ENCODE results near the gene SLC9A3.

Gene SLC9A3

DNA sequence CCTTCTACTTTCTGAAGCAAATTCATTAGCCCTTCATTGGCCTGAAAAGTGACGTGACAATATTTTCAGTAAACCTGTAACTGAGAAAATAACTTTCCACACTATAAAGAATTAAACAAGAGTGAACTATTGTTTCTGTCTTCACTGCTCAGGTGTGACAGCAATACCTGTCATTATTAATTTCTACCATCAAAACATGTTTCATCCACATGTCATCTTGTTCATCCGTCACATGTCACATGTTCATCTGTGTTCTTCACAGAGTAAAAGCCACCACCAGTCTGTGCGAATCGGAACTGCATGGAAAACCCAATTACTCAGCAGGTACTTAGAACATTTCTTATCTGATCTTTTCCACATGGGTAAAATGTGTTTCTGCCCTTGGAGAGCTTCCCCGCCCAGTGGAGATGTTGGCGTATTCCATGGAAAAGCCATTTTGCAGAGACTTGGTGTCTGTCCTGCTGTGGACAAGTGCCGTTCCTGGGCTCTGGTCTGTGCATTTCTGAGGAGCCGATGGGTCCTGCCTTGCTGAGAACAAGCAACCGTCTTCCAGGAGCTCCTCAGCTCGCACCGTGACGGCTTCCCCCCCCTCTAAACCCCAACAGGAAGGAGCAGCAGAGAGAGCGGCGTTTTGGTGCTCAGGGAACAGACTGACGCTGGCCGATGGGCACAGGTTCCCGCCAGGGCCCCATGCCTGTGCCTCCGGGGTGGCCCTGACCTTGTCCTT is 91.9 kb downstream of the SLC9A3 start:
- no peak for DNase-seq (ENCODE audit: low read depth in 1 of 2, low spot score in 1 of 2)

DNA sequence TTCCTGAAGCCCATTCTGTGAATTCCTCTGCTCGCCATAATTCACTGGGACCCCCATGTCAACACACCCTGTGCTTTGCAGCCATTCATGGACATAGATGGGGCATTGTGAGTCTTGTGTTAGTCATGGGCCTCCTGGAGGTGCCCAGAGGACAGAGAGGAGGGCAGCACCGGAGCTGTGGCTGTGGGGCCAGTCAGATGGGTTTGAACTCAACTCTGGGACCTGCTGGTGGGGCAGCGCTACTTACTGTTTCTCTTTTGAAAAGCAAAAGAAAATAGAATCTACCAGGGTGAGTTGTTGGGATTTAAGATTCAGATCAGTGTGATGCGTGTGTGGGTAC is 92.6 kb downstream of the SLC9A3 start:
- DNase-seq (ENCODE audit: low read depth in 1 of 2, low spot score in 1 of 2): no peak

DNA sequence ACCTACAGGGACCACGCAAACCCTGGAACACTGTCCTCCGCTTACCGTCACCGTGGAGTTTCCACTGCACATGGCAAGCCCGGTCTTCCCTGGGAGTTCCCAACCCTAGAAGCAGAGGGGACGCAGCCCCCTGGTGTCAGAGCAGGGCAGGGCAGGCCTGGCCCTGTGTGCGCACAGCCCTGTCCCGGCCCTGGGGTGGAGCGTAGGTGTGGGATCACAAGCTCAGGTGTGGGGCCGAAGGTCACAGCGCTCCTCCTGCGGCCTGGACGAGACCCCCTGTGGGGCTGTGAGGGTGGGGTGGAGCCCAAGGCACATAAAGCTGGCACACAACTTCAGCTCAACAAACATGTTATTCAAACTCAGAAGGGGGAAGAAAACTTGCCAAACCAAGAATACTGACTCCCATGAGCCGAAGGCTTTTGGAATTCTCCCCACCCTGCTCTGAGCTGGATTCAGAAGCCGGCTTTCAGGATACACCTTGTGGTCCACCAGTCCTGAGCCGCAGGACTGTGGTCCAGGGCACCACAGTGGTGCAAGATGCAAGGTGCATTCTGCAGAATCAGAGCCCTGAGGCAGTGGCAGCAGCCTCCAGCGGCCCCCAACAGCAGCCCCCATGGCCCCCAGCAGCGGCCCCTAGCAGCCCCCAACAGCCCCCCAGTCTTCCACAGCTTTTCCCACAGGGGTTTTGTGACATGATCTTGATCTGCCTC is 93.1 kb downstream of the SLC9A3 start:
- DNase-seq (ENCODE audit: low read depth in 1 of 2, low spot score in 1 of 2): no peak

DNA sequence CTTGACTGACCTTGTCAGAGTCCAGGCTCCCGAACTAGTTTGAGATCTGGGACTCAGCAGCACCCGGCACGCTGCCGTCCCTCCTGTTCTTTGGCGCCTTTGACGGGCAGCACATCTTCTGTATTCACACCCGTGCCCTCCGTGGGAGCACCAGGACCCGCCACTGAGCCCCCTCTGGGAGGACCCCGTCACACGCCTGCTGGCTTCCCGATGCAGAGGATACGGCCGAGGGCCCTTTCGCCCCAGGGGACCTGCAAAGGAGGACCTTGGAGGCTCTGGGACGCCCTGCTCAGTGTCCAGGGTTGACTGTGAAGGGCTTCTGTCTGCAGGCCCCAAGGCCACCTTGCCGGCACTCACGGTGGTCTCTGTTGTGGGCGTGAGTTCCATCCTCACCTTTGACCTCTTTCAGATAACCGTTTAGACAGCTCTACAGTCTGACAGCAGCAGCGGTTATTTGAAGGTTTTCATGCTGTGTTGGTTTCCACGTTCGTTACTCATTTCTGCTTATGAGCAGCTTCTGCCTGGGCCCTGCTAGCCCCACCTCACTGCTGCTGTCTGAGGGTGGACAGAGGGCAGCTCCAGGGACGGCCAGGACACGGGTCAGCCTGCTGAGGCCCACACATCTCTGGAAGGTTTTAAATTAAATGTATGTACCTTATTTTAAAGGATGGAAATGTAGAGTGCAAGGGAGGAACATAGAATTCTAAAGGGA is 93.9 kb downstream of the SLC9A3 start:
- DNase-seq (ENCODE audit: low read depth in 1 of 2, low spot score in 1 of 2): no peak

DNA sequence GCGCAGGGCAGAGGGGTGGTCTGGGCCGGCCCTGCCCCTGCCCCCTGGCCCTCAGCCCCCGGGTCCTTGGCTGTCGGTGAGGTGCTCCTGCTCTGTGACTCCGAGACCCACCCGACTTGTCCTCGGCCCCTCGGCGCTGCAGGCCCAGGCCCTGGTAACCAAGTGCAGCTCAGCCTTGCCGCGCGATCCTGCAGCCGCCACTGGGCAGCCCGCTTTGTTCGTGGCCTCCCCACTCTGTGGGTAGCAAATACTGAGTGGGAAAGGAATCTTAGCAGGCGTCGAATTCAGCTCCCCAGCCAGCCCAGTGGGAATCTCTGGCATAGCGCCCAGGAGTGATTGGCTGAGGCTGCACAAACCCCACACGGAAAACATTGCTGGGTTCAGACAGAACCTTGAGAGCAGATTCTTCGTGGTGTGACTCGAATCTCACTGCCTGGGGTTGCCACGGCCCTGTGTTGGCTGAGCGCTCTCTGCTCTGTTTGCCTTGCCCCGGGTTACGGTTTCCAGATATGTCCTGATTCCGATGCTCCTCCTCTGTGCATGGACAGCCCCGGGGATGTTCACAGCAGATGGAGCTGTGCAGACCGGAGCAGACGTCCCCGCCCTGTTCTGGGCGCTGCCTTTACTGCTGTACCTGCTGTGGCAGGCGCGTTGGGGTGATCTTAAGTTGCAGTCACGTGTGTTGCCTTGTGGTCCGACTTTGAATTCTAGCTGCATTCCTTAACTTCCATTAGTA is 94.6 kb downstream of the SLC9A3 start:
- no peak for DNase-seq (ENCODE audit: low read depth in 1 of 2, low spot score in 1 of 2)

DNA sequence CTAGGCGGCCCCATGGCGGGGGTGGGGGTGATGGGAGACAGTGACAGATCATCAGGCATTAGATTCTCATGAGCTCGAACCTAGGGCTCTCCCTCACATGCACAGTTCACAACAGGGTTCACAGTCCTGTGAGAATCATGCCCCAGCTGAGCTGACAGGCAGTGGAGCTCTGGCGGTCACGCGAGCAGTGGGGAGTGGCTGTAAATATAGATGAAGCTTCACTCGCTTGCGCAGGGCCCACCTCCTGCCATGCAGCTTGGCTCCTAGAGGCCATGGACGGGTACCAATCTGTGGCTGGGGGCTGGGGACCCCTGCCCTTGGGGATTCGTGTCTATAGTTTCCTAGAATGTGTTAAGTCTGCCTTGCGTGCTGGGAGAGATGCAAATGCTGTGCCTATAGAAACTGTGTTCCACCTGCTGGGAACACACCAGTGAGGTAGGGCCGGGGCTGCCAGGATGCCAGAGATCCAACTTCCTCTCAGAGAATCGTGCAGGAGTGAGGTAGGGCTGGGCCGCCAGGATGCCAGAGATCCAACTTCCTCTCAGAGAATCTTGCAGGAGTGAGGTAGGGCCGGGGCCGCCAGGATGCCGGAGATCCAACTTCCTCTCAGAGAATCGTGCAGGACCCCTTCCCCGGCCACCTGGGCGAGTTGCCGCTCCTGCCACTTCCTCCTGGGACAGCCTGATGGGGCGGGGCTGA is 95.3 kb downstream of the SLC9A3 start:
- no peak for DNase-seq (ENCODE audit: low read depth in 1 of 2, low spot score in 1 of 2)

DNA sequence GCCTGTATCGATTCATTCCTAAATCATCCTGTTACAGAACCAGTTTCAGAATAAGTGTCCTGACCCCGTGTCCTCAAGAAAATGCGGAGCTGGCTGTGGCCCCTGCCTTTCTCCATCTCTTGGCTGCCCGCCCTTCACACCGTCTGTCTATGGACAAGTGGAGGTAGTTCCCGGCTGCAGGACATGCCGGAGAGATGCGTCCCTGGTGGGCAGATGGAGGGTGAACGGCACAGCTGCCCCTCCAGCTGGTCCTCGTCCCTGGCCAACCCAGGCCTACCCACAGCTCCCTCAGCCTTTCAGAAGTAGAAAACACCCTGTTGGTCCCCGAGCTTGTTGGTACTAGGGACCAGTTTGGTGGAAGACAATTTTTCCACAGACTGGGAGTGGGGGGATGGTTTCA is 96.0 kb downstream of the SLC9A3 start:
- no peak for DNase-seq (ENCODE audit: low read depth in 1 of 2, low spot score in 1 of 2)

DNA sequence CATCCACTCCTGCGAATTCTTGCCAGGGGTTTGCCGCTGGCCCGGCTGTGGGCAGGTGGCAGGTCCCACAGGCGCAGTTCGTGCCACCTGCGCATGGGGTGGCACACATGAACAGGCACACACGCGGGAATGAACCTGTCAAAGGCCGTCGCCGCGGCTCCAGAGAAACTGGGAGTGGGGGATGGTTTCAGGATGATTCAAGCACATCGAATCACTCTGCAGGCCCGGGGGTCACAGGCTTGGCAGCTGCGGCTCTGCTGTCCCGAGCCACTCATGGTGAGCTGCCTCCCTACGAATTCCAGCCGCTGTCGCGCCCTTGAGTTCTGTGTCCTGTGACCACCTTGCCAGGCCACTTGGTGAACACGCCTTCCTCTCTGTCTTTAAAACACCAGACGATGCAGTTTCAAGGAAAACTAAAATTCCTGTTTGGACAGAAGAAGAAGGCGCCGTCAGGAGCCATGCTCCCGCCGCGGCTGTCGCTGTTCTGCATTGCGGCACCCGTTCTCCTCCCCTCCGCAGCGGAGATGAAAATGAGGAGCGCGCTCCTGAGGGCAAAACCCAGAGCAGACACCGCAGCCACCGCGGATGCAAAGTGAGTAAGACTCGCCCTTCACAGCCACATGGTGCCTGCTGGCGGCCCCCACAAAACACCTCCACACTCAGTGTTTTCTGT is 96.7 kb downstream of the SLC9A3 start:
- DNase-seq (ENCODE audit: low read depth in 1 of 2, low spot score in 1 of 2): no peak

DNA sequence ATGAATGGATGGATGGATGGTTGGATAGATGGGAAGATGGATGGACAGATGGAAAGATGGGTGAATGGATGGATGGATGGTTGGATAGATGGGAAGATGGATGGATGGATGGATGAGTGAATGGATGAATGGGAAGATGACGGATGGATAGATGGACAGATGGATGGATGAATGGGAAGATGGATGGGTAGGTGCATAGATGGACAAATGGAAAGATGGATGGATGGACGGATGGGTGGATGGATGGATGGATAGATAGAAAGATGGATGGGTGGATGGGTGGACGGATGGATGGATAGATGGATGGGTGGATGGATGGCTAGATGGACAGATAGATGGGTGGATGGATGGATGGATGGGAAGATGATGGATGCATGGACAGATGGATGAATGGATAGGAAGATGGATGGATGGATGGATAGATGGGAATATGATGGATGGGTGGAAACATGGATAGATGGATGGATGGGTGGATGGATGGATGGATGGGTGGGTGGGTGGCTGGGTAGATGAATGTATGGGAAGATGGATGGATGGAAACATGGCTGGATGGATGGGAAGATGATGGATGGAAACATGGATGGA is 97.8 kb downstream of the SLC9A3 start:
- DNase-seq (ENCODE audit: low read depth in 1 of 2, low spot score in 1 of 2): no peak

DNA sequence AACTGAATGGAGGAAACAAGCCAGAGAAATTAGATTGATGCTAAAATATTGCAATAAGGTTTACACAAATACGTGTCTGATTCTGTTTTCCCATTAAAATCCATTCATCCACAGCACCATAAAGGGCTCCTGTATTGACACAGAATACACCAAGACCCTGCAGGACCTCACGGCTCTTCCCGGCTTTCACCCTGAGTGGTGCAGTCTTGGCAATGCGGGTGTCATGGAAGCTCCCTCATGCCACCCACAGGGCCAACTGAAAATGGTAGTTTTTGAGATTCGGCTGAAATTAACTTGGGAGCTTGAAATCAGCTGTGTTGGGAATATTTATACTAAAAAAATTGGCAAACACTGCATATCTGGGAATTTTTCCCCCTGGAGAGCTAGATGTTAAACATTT is 98.5 kb downstream of the SLC9A3 start:
- DNase-seq (ENCODE audit: low read depth in 1 of 2, low spot score in 1 of 2): no peak

DNA sequence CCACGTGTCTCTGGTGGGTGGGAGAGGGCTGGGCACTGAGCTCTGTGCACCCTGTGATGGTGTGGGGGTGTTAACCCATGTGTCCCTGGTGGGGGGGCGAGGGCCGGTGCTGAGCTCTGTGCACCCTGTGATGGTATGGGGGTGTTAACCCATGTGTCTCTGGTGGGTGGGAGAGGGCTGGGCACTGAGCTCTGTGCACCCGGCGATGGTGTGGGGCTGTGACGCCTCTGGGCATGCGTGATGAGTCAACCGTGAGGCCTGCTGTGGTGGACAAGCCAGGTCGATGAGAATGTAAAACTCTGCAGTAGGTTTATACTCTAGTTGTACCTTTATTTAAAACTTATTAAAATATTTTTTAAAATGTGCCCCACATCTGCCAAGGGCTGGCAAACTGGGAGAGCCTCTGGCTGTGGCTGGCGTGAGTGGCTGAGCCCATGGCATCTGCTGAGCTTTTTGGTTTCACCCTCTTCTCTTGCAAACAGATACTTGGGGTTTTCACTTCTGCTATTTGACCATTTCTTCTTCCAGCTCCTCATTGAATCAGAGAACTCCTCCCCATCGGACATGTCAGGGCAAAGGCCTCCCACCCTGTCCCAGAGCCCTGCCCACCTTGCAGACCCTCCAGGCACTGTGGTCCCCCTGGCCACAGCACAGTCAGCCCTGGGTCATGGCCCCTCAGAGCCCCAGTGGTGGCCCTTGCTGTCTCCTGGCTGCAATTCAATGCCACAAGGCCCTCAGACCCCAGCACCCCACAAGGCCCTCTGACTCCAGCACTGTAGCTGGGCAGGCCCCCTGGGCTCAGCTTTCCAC is 99.7 kb downstream of the SLC9A3 start:
- no peak for DNase-seq (ENCODE audit: low read depth in 1 of 2, low spot score in 1 of 2)

DNA sequence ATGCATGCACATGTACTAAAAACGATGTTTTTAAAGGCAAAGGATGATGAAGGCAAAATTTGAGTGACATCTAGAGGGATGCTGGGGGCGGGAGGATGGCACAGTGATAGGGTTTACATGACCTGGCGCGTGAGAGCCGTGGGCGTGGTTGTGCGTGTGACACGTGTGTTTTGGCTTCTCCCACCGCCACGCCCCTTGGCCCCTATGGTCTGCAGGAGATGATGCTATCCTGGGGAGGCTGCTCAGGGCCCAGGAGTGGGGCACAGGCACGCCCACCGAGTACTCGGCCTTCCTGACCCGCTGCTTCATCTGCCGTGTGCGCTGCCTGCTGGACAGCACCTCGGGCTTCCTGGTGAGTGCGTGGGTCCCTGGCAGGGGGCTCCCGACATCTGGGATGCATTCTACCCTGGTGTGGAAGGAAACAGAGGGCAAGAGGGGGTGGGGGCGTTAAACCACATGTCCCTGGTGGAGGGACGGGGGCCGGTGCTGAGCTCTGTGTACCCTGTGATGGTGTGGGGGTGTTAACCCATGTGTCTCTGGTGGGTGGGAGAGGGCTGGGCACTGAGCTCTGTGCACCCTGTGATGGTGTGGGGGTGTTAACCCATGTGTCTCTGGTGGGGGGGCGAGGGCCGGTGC is 100.5 kb downstream of the SLC9A3 start:
- DNase-seq (ENCODE audit: low read depth in 1 of 2, low spot score in 1 of 2): no peak

DNA sequence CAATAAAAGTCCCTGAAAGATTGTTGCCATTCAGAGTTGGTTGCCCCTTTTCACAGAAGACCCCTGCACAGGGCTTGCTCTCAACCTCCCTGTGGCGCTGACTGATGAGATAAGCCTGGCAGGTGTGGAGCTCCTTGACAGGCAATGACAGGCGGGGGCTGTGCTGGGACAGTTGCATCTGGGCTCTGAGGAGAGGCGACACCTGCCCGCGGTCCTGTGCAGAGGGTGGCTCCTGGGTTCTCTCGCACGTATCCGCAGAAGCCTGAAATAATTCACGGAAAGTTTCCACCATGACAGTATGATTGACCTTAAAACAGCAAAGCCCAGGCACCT is 101.0 kb downstream of the SLC9A3 start:
- no peak for DNase-seq (ENCODE audit: low read depth in 1 of 2, low spot score in 1 of 2)

DNA sequence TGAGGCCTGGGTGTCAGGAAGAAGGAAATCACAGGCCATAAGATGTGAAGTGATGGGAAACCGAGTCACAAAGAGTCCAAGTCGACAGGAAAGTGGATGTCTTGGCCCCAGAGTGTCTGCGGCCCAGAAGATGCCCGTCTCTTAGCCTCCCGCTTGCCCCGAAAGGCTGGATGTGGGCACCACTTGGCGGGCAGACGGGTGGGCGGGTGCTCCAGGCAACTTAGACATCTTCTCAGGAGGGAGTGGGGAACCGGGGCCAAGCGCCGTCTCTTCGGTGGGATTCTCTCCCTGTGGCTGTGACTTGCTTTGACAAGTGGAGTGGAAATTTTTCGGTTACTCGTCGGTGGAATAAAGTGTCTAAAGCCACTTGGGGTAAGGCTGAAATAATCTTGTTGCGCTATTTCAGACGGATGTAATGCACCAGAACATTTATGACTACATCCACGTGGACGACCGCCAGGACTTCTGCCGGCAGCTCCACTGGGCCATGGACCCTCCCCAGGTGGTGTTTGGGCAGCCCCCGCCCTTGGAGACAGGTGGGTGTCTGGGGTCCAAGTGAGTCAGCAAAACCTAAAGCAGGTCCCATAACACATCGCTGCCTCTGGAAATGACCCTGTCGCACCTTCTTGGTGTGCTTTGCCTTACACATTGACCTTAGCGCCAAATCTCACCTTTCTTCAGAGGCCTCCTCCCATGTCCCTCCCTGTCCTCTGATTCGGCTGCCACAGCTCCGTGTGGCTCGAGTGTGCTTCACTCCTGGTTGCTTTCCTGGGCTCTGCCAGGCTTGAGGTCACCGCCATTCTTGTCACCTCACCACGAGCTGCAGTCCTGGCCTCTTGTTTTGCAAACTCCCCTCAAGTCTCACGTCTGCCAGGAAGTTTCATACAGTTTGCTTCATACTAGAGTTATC is 101.7 kb downstream of the SLC9A3 start:
- no peak for DNase-seq (ENCODE audit: low read depth in 1 of 2, low spot score in 1 of 2)

DNA sequence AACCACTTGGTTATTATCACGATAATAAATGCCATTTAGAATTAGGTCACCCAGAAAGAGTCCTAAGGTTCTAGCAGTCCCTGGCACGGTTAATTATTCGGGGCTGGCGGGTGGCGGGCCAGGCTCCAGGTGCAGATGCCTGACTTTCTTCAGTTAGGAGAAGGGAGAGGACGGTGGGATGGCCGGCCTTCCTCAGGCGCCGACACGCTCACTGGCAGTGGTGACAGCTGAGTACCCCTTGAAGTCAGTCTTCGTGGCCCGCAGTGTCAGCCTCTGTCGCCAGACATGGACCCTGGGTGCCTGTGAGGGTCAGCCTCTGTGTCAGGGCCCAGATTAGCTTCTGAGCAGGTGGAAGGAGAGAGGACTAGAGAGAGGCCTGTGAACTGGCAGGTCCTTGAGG is 102.3 kb downstream of the SLC9A3 start:
- DNase-seq (ENCODE audit: low read depth in 1 of 2, low spot score in 1 of 2): no peak

DNA sequence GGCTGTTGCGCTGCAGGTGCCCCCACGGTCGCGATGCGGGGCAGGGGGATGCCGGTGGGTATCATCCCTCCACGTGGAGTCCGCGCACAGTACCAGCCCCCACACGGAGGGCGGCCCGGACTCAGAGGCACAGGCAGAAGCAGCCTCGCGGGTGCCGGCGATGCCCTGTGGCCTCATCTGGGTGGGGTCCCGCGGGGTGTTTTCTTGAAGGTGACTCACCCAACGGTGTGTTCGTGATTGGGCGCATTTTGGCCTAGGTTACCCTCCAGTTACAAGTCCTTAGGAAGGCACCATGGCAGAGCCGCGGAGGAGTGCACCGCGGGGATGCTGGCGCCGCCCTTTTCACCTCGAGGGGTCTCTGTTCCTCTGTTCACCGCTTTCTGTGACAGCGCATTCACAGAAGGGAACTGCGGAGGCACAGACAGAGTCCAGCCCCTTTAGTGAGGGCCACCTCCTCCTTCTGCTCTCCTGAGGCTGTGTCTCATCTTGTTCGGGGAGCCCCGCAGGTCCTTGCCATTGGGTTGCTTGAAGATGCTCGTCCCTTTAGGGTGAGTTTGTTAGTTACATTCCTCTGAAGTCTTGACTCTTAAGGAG is 102.9 kb downstream of the SLC9A3 start:
- DNase-seq (ENCODE audit: low read depth in 1 of 2, low spot score in 1 of 2): no peak

DNA sequence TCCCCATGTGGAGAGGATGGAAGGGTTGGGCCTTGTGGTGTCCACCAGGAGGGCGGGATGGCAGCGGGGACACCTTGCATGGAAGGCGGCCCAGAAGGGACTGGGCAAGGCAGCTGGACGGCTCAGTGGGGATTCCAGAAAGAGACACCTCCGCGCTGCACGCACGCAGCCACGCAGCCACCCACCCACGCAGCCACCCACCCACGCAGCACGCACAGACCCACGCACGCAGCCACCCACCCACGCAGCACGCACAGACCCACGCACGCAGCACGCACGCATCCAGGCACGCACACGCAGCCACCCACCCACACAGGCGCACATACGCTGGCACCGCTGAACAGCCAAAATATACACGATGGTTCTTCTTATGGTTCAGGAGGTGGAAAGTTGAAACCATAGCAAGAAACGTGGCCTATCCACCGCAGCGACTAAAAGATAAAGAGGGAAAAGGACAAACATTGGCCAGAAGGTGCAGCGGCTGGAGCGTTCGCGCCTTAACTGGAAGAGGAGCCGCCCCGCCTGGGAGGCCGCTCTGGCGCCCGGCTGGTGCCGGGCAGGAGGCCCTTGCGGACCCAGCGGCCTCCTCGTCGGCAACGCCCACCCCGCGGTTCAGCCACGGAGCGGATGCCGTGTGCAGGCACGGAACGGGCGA is 103.5 kb downstream of the SLC9A3 start:
- DNase-seq (ENCODE audit: low read depth in 1 of 2, low spot score in 1 of 2): no peak

Measured in activated CD4-positive, alpha-beta T cell treated with anti-CD3 and anti-CD28 coated beads, Interleukin-2, amount 50 U/mL, for 24 hours (primary cell).